CD4-positive, alpha-beta T cell (primary cell): Measurements from ENCODE around the gene ADAMTS17. TPM values are rescaled to one million over a fixed set of nuclear protein-coding genes. Genes with fewer than 3 reads are reported as not detected.

Experiments used
- ATAC-seq: fragments of 200-7000 bp; cut with Tn5 transposase; one replicate; pipeline ENCODE4 v1.10.0; 2022; ENCODE audit warnings: mild to moderate bottlenecking; ENCODE audit not compliant: poor library complexity
- CTCF ChIA-PET: fragments of 350-600 bp; sonication (Branson Sonifier 250); formaldehyde crosslinking; loops from one replicate; lab custom pipeline; 2021; ENCODE audit warnings: antibody characterized with exemption, inconsistent platforms; lab: Charles Lee
- POLR2A ChIA-PET: fragments of 350-600 bp; sonication (Branson Sonifier 250); formaldehyde crosslinking; loops from one replicate; lab custom pipeline; 2021; ENCODE audit warnings: antibody characterized with exemption, inconsistent platforms; lab: Charles Lee
- DNase-seq, 14 experiments: peaks; one replicate each; pipeline ENCODE4 v3.0.0-alpha.2; 2013 to 2020; ENCODE audit warnings: mixed read lengths in 2 of 14
- H3K27ac ChIP-seq, 2 donors: one replicate each; pipeline versions ENCODE4 v1.5.1 to v1.7.0; 2013; ENCODE audit warnings: low read length in 2 of 2, low read depth in 1 of 2, mild to moderate bottlenecking in 1 of 2
- H3K27me3 ChIP-seq, 2 experiments: 1 replicate in 1 of 2; 2 replicates in 1 of 2; pipeline versions ENCODE4 v1.6.1 to v1.7.0; 2013; ENCODE audit warnings: low read length in 2 of 2, control low read depth in 1 of 2, mild to moderate bottlenecking in 1 of 2, moderate library complexity in 1 of 2; ENCODE audit not compliant: insufficient read depth in 2 of 2, control insufficient read depth in 1 of 2
- H3K36me3 ChIP-seq: one replicate; pipeline ENCODE4 v1.6.1; 2013; ENCODE audit warnings: low read length, control low read depth; ENCODE audit not compliant: insufficient read depth
- H3K4me1 ChIP-seq: one replicate; pipeline ENCODE4 v1.6.1; 2013; ENCODE audit warnings: low read length, control low read depth; ENCODE audit not compliant: insufficient read depth
- H3K4me3 ChIP-seq: one replicate; pipeline ENCODE4 v1.5.1; 2013; ENCODE audit warnings: mild to moderate bottlenecking, low read length, moderate library complexity
- H3K9me3 ChIP-seq, 2 experiments: 1 replicate in 1 of 2; 2 replicates in 1 of 2; pipeline versions ENCODE4 v1.6.1 to v1.7.0; 2013; ENCODE audit warnings: low read length in 2 of 2, mild to moderate bottlenecking in 2 of 2, control low read depth in 1 of 2, moderate library complexity in 1 of 2; ENCODE audit not compliant: control insufficient read depth in 1 of 2, insufficient read depth in 1 of 2
- H3K27ac Mint-ChIP-seq: one replicate; pipeline ENCODE4 v1.8.0; 2020; ENCODE audit warnings: mixed read lengths
- H3K27me3 Mint-ChIP-seq: one replicate; pipeline ENCODE4 v1.8.0; 2021; ENCODE audit warnings: mixed read lengths
- H3K36me3 Mint-ChIP-seq: one replicate; pipeline ENCODE4 v1.8.0; 2021; ENCODE audit warnings: low read depth, mixed read lengths
- H3K4me1 Mint-ChIP-seq: one replicate; pipeline ENCODE4 v1.8.0; 2021; ENCODE audit warnings: low read depth, mixed read lengths
- H3K4me3 Mint-ChIP-seq: one replicate; pipeline ENCODE4 v1.8.0; 2020; ENCODE audit warnings: mild to moderate bottlenecking, mixed read lengths
- H3K9me3 Mint-ChIP-seq: one replicate; pipeline ENCODE4 v1.8.0; 2020; ENCODE audit warnings: mixed read lengths
- intact Hi-C, 2 experiments: fragments of 100-400 bp; cut with DNase I in 1 of 2; cut with micrococcal nuclease in 1 of 2; formaldehyde crosslinking; loops; one replicate each; pipeline versions ENCODE4 v1.15.1 to v1.9.0; 2023 to 2025; cut with DNase I, micrococcal nuclease
- total RNA-seq, 174 experiments: library from RNA in 2 of 174; stranded (reverse) in 2 of 174; gene quantifications; one replicate each; pipeline ENCODE4 v1.2.3 and lab custom pipeline; 2021 to 2026
- TF ChIP-seq, protein P1 (sequence below): fragments of 200-600 bp; IDR thresholded peaks from one replicate; pipeline ENCODE4 v1.8.0; 2022; ENCODE audit warnings: antibody characterized with exemption, mild to moderate bottlenecking

Gene ADAMTS17
- total RNA-seq, 2 experiments from 2014 or later = 9.9 to 13.2 TPM

DNA sequence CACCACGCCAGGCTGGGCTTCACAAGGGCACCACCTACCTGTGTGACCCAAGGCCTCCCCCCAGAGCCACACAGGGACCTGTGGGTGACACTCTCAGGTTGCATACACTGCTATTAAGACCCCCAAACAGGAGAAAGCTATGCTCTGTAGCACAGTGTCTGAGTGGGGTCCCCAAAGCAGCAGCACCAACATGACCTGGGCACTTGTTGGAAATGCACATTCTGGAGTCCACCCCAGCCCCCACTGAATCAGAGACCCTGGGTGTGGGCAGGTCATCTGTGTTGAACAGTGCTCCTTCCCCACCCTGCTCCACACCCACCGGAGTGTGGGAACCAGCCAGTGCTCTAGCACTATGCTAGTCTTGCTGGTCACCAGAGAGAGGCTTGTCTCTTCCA is 76.1 kb downstream of the ADAMTS17 start:
- ChIA-PET POLR2A (no interaction called here), CTCF (no interaction called here)
- Histone ChIP-seq H3K27me3 (no peaks in the 10 kb centered on the region), H3K36me3 (peaks cover 8% of the 10 kb centered on the region), H3K4me1 (no peaks in the 10 kb centered on the region), H3K9me3 (peaks cover 3 to 5% of the 10 kb centered on the region in 2 experiments), H3K27ac (no peak overlapping the region), H3K4me3 (no peak overlapping the region)
- Mint-ChIP-seq H3K9me3 (no peaks in the 10 kb centered on the region), H3K4me1 (no peaks in the 10 kb centered on the region), H3K4me3 (no peak overlapping the region), H3K36me3 (peaks cover 10% of the 10 kb centered on the region), H3K27me3 (no peaks in the 10 kb centered on the region), H3K27ac (no peak overlapping the region)
- ATAC-seq (no peak), DNase-seq (no peak)
- intact Hi-C loops = no loop called here
- TF ChIP-seq, protein P1, sequence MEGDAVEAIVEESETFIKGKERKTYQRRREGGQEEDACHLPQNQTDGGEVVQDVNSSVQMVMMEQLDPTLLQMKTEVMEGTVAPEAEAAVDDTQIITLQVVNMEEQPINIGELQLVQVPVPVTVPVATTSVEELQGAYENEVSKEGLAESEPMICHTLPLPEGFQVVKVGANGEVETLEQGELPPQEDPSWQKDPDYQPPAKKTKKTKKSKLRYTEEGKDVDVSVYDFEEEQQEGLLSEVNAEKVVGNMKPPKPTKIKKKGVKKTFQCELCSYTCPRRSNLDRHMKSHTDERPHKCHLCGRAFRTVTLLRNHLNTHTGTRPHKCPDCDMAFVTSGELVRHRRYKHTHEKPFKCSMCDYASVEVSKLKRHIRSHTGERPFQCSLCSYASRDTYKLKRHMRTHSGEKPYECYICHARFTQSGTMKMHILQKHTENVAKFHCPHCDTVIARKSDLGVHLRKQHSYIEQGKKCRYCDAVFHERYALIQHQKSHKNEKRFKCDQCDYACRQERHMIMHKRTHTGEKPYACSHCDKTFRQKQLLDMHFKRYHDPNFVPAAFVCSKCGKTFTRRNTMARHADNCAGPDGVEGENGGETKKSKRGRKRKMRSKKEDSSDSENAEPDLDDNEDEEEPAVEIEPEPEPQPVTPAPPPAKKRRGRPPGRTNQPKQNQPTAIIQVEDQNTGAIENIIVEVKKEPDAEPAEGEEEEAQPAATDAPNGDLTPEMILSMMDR = no peak

DNA sequence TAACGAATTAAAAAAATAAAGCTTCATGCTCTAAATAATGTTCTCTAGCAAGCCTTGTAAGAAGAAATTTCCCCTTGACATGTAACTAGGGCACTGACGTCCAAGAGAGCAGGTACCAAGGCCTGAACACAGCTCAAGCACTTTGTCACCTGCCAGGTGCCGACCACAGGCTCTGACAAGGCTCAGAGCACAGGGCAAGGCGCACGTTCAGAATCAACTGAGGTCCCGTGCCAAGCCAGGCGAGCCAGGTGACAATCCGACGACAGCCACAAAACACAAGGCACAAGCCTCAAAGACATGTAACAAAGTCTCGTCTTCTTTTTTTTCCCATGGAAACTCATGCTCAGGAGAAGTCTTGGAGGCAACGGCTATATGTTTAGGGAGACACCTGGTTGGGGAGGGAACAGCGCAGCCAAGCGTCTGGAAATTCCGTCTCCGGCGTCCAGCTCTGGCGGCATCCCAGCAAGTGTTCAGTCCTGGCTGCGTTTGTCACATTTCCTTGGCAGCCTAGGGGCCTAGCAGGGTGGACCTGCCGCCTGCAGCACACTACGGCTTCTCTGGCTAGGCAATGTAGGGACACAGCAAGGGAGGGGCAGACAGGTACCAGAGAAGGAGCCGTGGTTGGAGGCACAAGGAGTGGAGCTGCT is 76.7 kb downstream of the ADAMTS17 start:
- H3K27ac Mint-ChIP-seq = no peak overlapping the region
- ATAC-seq = no peak

DNA sequence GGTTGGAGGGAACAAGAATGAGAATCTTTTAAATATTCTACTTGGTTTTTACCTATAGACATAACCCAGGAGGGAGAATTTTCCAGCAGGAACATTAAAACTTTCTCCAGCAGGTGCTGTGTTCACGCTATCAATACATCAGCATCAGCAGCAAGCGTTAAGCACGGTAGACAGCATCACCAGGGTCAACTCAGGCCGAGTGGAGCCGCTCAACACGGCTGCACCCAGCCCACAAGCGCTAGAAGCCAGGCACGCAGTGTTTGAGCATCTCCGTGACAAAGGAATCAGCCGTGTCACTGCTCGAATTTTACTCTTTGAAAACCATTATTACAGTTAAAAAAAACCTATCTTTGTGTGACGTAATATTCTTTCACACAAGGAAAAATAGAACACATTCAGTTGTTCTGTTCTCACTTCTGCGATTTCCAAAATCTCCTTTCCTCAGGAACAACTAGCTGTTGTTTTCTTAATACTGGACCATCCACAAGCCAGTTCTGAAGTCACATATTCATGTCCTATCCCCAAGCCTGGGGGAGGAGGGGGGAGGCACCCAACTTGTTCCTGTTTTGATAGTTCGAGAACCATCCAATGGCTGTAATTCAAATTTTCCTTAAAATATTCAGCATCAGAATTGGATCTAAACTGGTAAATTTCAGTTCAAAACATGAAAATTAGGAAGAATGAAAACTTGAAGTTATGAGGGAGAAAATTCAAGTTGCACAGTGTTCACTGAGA is 77.9 kb downstream of the ADAMTS17 start:
- H3K27ac ChIP-seq = no peak overlapping the region
- ChIA-PET POLR2A (interaction anchor here (0.9 kb wide), 1 partner anchor 244 kb away, joined by 3 read pairs; no protein-coding TSS in a partner anchor), CTCF (no interaction called here)
- no peaks in the 10 kb centered on the region for H3K9me3 ChIP-seq
- H3K27me3 ChIP-seq = no peaks in the 10 kb centered on the region
- H3K4me3 ChIP-seq = no peak overlapping the region
- peaks cover 8% of the 10 kb centered on the region for H3K36me3 ChIP-seq
- H3K4me1 ChIP-seq = no peaks in the 10 kb centered on the region
- intact Hi-C loops = loop anchor here in 1 of 2 experiments (5.0 kb wide), 1 partner anchor 48 kb away; no protein-coding TSS in a partner anchor
- ATAC-seq = no peak
- Mint-ChIP-seq H3K27me3 (no peaks in the 10 kb centered on the region), H3K27ac (no peak overlapping the region), H3K36me3 (peaks cover 11% of the 10 kb centered on the region), H3K9me3 (no peaks in the 10 kb centered on the region), H3K4me1 (no peaks in the 10 kb centered on the region), H3K4me3 (no peak overlapping the region)
- no peak for DNase-seq
- TF ChIP-seq, protein P1 = no peak

More for the DNA sequence above, 76.7 kb downstream of the ADAMTS17 start:
- no peaks in the 10 kb centered on the region for H3K27me3 Mint-ChIP-seq
- DNase-seq = no peak
- H3K4me1 Mint-ChIP-seq = no peaks in the 10 kb centered on the region
- CTCF ChIA-PET = no interaction called here
- no peaks in the 10 kb centered on the region for H3K9me3 Mint-ChIP-seq
- peaks cover 8% of the 10 kb centered on the region for H3K36me3 ChIP-seq
- TF ChIP-seq, protein P1 = no peak
- intact Hi-C loops = loop anchor here in 1 of 2 experiments (5.0 kb wide), 1 partner anchor 47 kb away; no protein-coding TSS in a partner anchor
- no peak overlapping the region for H3K4me3 Mint-ChIP-seq
- no peak overlapping the region for H3K4me3 ChIP-seq
- peaks cover 11% of the 10 kb centered on the region for H3K36me3 Mint-ChIP-seq
- H3K9me3 ChIP-seq = no peaks in the 10 kb centered on the region
- no peaks in the 10 kb centered on the region for H3K4me1 ChIP-seq
- POLR2A ChIA-PET = interaction anchor here (0.9 kb wide), 1 partner anchor 245 kb away, joined by 3 read pairs; no protein-coding TSS in a partner anchor
- no peaks in the 10 kb centered on the region for H3K27me3 ChIP-seq
- no peak overlapping the region for H3K27ac ChIP-seq
